GM10248 (cell line): Measurements from ENCODE around the gene CAMK2A.

Experiments
- CTCF ChIA-PET: fragments of 300-600 bp; sonication (Branson Sonifier 250); formaldehyde crosslinking; extraction: SDS; loops from one replicate; lab custom pipeline; 2021; ENCODE audit warnings: antibody characterized with exemption; lab: Yijun Ruan, JAX
- POLR2A ChIA-PET: fragments of 350-650 bp; sonication (Branson Sonifier 250); formaldehyde crosslinking; extraction: SDS; loops from one replicate; lab custom pipeline; 2020; ENCODE audit warnings: antibody characterized with exemption; lab: Yijun Ruan, JAX
- DNase-seq: peaks from one replicate; pipeline ENCODE4 v3.0.0; 2012; ENCODE audit errors: extremely low spot score
- TF ChIP-seq, protein P1 (sequence below): IDR thresholded peaks from 2 replicates; pipeline ENCODE4 v1.5.1; 2012; ENCODE audit warnings: mild to moderate bottlenecking, low read depth; ENCODE audit errors: extremely low read depth, missing control alignments, control extremely low read depth

Gene CAMK2A

DNA sequence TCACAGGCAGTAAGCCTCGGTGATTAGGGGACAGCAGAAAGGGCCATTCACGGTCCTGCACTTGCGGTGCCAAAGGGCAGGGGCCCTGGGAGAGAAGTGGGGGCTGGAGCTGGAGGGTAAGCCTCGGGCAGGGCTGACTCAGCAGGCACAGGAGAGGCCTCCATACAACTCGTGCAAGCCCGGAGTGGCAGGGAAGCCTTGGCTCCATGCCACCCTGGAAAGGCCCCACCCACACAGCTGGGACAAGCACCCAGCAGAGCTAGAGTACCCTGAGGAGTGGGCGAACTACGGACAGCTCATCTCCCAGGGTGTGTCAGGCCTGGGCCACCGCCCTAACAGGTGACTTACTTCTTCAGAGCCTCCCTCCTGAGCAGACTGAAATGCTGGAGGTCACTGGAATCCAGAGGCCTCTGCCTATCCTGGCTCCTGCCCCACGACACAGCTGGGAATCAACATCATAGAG lies 5.6 kb upstream of the CAMK2A start:
- TF ChIP-seq, protein P1, sequence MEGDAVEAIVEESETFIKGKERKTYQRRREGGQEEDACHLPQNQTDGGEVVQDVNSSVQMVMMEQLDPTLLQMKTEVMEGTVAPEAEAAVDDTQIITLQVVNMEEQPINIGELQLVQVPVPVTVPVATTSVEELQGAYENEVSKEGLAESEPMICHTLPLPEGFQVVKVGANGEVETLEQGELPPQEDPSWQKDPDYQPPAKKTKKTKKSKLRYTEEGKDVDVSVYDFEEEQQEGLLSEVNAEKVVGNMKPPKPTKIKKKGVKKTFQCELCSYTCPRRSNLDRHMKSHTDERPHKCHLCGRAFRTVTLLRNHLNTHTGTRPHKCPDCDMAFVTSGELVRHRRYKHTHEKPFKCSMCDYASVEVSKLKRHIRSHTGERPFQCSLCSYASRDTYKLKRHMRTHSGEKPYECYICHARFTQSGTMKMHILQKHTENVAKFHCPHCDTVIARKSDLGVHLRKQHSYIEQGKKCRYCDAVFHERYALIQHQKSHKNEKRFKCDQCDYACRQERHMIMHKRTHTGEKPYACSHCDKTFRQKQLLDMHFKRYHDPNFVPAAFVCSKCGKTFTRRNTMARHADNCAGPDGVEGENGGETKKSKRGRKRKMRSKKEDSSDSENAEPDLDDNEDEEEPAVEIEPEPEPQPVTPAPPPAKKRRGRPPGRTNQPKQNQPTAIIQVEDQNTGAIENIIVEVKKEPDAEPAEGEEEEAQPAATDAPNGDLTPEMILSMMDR: no peak
- CTCF ChIA-PET: interaction anchor here (2.1 kb wide), 1 partner anchor 26 kb away, joined by 5 read pairs; no protein-coding TSS in a partner anchor
- POLR2A ChIA-PET: no interaction called here
- DNase-seq: no peak

DNA sequence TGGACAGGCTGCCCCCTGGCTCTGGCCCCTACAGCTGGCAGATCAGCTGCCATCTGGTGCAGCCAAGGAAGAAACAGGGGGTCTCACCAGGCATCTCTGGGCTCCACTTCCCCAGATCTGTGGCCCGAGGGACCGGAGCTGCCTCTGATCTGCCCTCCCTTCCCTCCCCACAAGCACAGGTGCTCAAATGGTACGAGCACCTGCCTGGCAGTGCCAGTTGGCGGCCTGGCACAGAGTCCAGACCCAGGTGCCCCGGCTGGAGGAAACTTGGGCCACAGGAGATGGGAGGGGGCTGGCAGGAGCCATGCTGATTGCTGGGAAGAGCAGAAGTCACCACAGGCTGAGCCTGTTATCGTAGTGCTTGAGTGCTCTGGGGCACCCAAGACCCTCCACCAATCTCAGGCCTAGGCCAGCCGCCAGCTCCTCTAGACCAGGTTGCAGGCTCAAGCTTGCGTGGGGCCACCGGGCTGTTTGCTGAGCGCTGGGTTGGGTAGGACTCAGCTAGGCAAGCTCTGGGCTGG lies 5.0 kb upstream of the CAMK2A start:
- ChIA-PET POLR2A (no interaction called here), CTCF (interaction anchor here (0.8 kb wide), 1 partner anchor 20 kb away, joined by 3 read pairs; no protein-coding TSS in a partner anchor)

DNA sequence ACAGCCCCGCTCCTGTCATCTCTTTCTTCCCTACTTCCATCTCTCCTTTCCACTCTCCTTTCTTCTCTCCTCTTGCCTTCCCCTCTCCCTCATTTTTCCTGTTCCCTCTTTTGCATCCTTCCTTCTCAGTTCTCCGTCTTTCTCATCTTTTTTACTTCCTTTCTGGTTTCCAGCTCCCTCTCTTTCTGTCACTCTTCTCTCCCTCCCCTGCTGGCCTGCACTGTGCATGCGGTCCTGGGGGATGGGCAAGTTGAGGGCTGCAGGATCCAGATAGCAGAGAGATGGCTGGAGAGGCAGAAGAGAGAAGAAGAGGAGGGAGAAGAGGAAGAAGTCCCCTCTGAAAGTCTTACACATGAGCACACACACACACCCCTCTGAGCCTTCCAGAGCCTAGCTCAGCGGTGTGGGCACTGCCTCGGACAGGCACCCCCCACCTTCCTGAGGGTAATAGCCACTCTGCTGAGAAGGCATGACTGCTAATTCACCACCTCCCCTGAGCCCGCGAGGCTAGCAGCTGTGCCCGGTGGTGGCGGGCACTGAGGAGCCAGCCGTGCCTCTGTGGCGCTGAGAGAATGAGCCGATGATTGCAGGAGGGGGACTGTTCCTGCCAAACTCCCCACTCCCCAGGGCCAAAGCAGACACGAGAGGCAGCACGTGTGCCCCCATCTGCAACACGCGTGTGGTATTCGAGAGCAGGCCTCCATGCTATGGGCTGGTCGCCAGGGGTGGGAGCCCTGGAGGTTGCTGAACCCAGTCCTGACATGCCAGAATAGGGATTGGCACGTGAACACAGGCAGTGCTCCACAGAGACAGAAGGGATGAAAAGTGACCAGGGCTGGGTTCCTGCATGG lies 3.7 kb upstream of the CAMK2A start:
- POLR2A ChIA-PET: no interaction called here
- no peak for DNase-seq
- TF ChIP-seq, protein P1: no peak
- CTCF ChIA-PET: no interaction called here

More for the DNA sequence above, 5.0 kb upstream of the CAMK2A start:
- no peak for DNase-seq
- TF ChIP-seq, protein P1: no peak

DNA sequence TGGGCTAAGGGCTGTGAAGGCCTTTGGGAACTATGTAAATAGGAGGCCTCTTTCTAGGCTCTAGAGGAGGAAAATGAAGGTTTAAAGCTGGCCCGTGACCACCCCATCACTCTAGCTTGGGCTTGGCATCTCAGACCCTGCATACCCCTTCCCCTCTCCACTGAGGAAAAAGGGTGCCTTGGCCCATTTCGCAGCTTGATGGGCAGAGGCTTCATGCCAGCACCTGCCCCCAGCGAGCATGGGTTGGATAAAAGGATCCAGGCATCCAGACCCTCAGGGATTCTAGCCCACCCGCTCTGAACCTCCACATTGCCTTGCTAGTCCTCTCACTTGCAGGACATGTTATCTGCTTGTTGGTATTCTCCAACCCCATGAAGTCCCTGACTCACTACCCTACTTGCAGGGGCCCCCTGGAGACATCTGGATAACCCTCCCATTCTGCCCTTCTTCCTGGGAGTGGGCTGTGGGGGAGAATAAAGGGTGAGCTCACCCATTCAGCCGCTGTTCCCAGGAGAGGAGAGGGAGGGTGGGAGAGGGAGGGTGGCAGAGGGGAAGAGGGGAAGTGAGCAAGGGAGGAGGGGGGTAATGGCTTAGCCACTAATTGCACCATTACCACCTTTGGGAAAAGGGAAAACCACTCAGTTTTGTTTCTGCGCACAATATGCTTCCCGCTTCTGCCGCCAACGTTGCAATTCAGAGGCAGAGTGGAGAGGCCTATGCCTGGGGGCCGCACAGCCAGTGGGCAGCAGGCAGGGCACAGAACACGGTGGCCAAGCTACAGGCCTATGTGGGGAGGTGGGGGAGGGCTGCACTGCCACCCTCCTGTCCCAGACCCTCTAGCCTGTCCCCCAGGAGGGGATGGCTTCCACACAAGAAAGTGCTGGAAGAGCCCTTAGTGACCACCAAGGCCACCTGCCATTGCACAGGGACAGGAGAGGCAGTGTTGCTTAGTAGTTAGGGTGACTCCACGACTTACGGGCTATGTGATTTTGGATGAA lies 2.1 kb upstream of the CAMK2A start:
- DNase-seq: no peak
- TF ChIP-seq, protein P1: no peak
- POLR2A ChIA-PET: no interaction called here
- CTCF ChIA-PET: interaction anchor here (1.4 kb wide), 1 partner anchor 161 kb away, joined by 3 read pairs; no protein-coding TSS in a partner anchor

DNA sequence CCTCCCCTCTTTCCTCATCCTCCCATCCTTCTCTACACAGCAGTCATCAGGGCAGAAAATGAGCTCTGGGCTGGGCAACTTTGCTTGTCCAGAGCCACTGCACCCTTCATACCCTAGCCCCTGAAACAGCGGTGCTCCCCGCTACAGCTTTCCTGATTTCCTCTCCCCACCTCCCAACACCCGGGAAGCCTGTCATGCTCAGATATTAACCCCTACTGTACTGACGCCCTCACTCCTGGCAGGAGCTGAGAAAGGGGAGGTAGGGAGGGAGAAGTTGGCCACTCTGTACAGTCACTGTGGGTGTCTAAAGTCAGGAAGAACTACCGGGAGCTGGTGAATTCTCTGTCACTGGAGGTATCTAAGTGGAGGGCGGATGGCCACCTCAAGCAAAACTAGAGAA lies 782 bp downstream of the CAMK2A start:
- DNase-seq: no peak
- ChIA-PET CTCF (no interaction called here), POLR2A (interaction anchor here (0.5 kb wide), 1 partner anchor 16 kb away, joined by 6 read pairs; no protein-coding TSS in a partner anchor)
- TF ChIP-seq, protein P1: no peak
